Measurements from ENCODE around the gene ALDH7A1. TPM values are rescaled to one million over a fixed set of nuclear protein-coding genes. Genes with fewer than 3 reads are reported as not detected.

Gene ALDH7A1
- total RNA-seq: 52.8 and 59.6 TPM in 2 replicates

DNA sequence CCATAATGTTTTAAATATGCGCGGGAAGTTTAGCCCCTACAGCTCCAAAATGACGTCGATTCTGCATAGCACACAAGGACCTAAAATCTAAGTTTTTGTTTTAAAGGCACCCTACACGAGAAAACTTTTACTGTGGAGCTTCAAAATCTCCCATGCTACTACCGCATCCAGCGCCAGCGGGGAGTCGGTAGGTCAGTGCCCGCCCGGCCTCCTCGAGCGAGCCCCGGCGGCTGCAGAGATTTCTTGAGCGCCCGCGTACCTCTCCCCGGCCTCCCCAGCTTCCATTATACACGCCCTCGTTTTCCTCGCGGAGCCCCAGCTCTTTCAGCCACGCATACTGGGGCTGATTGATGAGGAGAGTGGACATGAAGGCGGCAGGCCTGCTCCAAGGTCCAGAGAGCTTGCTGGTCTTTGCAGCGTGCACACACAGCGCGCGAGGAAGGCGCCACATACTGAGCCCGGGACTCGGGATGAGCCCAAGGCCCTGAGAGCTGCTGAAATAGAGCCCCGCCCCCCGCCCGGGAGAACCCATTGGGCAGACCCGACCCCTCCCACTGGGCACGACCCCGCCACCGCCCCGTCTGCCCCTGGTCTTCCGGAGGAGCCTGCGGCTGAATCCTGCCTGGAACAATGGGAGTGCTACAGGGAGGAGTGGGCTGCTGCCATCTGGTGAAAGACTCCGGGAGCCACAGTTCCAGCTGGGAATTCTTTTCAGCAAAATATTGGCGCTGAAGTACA is at the start of gene ALDH7A1:
Gene ALDH7A1, minus strand, starts transcription at position 472 of the 738 bp plus-strand sequence. Its CDS starts 21 bp downstream, at position 451.

DNA sequence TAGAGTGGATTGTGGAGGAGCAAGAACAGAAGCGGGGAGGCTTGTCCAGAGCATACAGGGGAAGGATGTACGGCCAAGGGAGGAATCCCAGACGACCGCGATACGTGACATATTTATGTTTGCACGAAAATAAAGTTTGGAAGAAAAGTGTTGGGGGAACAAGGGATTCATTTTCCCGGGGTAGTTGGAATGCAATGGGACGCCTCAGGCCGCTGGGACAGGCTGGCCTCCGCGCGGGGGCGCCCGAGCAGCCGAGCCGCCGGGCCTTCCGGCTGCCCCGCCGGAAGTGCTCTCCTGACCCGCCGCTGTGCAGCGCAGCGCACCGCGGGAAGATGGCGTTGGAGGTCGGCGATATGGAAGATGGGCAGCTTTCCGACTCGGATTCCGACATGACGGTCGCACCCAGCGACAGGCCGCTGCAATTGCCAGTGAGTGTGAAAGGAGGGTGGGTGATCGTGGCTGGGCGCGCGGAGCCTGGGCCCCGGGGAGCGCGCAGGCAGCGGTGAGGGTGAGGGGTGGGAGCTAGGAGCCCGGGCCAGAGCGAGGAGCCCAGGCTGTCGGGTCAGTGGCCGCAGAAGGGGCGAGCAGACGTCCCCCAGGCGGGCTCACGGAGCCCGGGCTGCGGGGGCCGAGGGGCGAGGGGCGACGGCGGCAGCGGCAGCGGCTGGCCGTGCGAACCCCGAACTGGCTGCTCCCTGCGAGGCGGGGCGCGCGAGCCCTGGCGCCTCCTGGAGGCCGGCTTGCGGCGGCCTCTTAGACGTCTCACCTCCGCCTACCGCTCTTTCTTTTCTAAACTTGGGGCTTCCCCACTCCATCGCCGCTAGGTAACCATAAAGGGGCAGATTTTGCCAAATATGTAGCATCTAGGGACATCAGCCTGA is 5.9 kb upstream of the ALDH7A1 start, which contains the start of gene PHAX:
Gene PHAX, plus strand, starts transcription at position 317 of the 881 bp plus-strand sequence. Its CDS starts 16 bp downstream, at position 333.

Other genes starting within 250 kb of the ALDH7A1 start
- gene GRAMD2B, start 171.8 kb downstream of the ALDH7A1 start, total RNA-seq: 1.6 and 8.0 TPM in 2 replicates
- gene PHAX, start 5.7 kb upstream of the ALDH7A1 start, total RNA-seq: 36.6 and 60.2 TPM in 2 replicates
- 9.1 and 11.7 TPM in 2 replicates for gene LMNB1, start 181.9 kb upstream of the ALDH7A1 start, total RNA-seq

Data from bronchial smooth muscle cell (primary cell).